Activated T-cell treated with anti-CD3 and anti-CD28 coated beads for 1 hour (primary cell): ENCODE results near the gene HSPB7.
"Not testable (repeated sequence)": the region's sequence is repeated elsewhere in the genome, so short reads cannot be mapped to it uniquely, and the experiment has no call there.

Experiments used
- DNase-seq: peaks from one replicate; pipeline ENCODE4 v3.0.0-alpha.2; 2020; ENCODE audit warnings: low read depth

HSPB7 gene

DNA sequence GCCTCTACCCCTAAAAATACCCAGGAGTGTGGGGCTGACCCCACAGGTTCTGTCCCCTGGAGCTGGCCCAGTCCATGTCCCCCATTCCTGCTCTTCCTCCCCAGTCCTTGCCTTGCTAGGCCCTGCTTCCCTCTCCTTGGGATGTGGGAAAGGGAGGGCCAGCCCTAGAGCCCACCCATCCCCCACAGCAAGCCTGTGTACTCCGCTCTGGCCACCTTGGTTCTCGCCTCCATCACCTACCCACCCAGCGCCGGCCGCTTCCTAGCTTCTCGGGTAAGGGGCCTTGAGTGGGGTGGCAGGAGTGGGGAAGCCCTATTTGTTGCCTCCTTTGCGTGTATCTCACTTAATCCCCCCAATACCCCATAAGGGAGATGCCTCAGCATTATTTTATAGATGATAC is 32.5 kb upstream of the HSPB7 start:
- DNase-seq = no peak

DNA sequence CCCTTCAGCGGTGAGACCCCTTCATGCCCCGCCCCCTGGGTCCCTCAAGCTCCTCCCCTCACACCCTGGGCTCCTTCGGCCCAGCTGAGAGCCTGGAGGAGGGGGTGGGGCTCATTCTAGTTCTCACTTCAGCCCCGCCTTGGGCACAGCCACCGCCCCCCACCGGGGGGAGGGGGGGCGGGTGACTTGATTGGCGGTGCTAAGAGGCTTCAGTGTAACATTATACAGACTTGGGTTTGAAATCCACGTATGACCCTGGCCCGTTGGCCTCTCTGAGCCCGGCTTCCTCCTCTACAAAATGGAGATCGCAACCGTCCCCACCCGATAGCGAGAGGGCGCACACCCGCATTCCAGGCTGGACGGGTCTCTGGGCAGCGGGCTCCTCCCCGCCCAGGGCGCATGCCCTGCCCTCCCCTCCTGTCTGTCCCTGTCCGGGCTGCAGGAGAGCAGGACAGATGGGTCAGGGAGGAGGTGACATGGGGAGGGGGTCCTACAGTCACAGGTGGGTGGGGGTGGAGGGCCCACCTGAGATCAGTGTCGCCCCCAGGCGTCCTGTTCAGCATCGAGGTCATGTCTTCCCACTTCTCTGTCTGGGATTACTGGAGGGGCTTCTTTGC is 30.8 kb upstream of the HSPB7 start:
- peak; percentile 35 for DNase-seq

DNA sequence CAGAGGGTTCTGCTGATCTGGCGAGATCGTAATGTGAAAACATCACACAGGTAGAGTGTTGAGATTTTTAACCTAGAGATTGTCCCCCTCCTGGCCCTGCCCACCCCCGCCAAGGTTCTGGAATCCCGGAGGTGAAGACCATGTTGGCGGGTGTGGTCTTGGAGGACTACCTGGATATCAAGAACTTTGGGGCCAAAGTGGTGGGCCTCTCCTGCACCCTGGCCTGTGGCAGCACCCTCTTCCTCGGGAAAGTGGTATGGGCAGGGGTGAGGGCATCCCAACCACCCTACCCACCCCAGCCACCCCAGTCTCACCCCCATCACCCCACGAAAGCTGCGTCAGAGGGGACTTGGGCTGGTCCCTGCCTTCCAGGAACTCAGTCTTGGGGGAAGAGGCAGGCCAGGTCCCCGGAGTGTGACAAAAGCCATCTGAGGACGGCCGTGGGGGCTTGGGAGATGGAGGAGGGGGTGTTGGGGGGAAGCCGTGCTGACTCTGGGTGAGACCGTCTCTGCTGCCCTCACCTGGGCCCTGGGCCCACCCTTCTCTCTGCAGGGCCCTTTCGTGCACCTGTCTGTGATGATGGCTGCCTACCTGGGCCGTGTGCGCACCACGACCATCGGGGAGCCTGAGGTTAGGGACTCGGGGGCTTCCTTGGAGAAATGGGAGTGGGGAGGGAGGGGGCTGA is 30.1 kb upstream of the HSPB7 start:
- DNase-seq = no peak

DNA sequence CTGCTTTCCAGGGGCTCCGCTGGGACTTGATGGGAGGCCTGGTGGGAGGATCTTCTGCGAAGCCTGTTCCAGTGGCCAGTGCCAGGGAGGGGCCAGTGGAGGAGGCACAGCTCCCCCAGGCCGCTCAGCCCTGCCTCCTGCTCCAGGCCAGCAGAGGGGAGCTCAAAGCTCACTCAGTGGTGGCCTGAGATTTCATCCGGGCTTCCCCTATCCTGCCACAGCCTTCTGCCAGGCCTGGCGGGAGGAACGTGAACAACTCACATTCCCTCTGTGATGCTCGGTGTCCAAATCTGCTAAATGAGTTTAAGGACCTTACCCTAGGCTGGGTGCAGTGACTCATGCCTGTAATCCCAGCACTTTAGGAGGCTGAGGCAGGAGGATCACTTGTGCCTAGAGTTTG is 29.0 kb upstream of the HSPB7 start:
- DNase-seq = no peak

DNA sequence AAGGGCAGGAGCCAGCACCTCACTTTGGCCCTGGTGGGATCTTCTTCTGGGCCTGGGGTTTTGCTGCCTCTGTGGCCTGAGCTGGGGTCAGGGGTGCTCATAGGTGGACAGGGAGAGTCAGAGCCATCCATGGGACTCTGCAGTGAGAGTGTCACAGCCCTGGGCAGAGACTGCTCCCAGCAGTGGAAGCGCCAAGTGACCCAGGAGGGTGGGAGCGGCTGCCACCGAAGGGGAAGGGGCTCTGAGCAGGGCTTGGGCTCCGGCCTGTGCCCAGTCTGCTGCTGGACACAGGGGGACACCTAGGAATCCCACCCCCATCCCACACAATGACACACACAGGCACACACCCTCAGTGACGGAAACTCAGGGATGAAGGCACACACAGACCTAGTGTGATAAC is 26.1 kb upstream of the HSPB7 start:
- no peak for DNase-seq

DNA sequence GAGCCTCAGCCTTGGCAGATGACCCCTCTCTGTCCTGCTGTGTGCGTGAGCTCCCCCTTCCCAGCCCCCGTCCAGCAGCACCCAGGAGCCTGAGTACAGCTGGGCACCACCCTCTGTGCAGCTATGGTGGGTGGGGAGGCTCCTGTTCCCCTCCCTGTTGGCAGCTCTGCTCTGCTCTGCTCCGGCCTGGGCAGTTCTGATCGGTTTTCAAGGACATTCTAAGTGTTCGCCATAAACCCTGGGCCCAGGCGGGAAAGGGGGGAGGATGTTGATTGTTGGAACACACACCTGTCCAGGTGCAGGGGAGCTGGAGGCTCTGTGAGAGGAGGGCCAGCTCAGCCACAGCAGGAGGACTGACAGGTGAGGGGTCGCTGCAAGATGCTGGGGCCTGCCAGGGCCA is 25.7 kb upstream of the HSPB7 start, which contains the start of gene CLCNKB:
Gene CLCNKB, plus strand, starts transcription at position 262 of the 400 bp plus-strand sequence. CDS start 711 bp downstream, outside the sequence.
- DNase-seq = no peak

DNA sequence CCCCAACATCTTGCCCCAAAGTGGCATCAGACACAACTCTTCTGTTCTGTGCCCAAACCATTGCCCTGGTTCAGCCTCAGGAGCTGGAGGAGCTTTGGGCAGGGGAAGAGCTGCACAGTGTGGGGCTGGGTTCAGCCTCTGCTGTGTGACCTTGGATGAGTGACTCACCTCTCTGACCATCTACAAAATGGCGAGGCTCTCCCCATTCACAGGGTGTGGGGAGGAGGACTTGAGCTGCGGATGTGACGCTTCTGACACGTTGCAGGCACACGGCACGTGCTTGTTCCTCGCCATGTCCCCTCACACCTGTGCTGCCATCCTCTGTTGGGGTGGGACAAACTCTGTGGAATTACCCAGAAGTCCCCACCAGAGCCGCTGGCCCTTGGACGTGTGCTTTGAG is 24.8 kb upstream of the HSPB7 start:
- not testable (repeated sequence) for DNase-seq

DNA sequence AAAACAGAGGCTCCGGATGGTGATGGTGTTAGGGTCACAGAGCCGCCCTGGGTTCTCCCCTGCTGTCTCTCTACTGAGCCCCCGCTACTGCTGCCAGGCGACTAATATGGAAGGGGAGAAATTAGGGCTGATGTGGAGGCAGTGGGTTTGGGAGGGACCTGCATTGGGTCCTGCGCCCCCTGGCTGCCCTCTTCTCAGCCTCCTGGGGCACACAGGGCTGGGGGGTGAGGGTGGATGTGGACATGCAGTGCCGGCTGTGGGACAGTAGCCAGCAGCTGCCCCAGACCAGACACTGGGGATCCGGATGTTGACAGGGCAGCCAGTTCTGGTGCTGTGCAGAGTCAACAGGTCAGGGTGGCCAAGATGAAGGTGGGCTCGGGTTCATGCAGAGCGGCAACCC is 24.3 kb upstream of the HSPB7 start:
- DNase-seq = no peak

DNA sequence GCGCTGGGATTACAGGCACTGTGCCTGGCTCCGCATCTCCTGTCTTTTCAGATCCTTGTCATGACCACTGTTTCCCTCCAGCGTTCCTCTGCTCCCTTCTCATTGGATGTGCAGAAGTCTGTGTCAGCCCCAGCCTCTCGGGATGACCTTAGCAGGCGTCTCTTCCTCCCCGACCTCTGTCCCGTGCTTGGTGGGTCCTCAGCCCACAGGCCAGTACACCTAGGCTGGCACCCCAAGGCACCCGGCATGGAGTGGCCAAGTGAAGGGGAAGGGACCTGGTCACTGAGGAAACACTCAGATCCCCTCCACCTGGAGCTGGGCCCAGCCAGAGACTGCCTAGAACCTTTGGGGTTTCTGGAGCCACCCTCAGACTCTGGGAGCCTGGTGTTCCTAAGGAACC is 23.4 kb upstream of the HSPB7 start:
- no peak for DNase-seq

DNA sequence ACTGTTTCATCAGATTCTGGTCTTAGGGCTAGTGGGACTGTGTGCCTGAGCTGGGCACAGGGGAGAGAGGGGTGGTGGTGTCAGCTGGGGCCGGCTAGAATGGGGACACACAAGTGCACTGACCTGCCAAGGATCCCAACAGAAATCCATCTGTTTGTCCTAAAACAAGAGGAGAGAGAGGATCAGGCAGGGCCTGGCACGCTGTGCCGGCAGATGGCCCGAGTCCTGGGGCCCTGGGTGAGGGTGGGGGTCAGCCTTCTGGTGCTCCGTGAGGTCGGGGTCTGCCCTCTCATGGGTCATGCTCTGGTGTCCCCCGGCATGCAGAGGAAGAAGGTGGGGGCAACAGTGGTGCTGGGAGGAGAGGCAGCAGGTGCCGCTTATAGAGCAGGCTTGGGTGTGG is 22.0 kb upstream of the HSPB7 start:
- DNase-seq = not testable (repeated sequence)

DNA sequence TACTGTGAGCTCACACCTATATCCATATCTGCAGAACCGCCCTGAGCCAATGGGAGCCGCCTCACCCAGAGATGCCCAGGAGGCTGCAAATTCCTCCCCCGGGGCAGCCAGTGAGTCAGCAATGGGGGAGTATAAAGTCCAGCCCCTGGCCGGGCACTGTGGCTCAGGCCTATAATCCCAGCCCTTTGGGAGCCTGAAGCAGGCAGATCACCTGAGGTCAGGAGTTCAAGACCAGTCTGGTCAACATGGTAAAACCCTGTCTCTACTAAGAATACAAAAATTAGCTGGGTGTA is 20.7 kb upstream of the HSPB7 start:
- DNase-seq = no peak

DNA sequence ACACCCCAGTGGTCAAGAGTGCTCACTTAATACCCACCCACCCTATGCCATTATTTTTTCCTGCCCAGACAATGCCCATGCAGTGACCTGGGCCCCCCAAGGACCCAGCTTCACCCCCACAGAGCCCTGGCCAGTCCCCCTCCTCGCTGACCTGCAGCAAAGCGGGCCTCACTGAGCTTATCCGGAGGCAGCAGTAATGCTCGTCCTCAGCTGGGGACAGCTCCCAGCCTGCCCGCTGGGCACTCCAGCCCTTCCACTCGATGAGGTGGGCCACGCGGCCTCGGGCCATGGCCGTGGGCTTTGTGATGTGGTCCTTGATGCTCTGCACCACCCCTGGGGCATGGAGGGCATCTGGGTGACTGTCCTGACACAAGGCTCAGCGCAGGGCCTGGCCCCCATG is 18.6 kb upstream of the HSPB7 start:
- not testable (repeated sequence) for DNase-seq

DNA sequence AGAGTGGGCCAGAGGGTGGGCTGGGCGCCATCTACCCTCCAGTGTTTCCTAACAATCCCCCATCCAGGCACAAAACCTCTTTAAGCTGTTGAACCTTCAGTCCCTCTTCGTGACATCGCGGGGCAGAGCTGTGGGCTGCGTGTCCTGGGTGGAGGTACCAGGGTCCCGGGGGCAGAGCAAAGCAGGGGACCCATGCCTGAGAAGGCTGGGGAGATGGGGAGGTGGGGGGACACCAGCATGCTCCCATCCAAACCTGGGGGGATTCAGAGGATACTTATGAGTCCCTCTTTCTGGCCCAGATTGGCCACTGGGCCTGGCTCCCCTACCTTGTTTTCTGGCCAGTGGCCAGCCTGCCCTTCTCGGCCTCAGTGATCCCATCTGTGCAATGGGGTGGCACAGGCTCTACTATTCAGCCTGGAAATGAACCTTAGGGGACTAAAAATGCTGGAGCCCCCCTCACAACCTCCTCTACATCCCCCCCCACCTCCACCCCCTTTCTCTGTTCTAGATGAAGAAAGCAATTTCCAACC is 15.3 kb upstream of the HSPB7 start:
- not testable (repeated sequence) for DNase-seq

DNA sequence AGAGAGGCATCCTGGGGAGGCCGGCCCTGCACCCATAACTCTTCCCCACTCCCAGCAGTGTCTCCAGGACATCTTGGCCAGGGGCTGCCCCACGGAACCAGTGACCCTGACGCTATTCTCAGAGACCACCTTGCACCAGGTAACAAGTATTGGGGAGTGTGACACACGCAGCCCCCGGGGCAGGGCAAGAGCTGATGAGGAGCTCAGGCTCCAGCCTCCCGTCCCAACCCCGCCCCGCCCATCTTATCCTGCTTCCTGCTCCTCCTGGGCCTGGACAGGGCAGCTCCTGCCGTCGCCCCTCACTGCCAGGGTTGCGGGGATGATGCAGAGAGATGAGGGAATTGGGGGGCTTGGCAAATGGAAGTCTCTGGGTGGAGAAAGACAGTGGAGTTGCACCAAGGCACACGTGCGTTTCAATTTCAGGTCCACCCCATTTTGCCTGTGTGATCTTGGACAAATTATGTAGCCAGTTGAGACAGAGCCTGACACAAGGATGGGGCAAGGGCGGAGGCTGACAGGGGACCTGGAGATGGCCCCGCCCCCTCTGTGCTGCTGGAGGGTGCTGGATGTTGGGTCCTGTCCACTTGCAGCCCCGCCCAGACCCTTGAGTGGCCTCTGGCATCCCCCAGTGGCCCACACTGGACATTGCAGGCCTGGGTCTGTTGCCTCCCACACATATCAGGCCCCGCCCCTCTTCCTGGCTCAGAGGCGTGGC is 14.7 kb upstream of the HSPB7 start:
- peak; percentile 13 for DNase-seq

DNA sequence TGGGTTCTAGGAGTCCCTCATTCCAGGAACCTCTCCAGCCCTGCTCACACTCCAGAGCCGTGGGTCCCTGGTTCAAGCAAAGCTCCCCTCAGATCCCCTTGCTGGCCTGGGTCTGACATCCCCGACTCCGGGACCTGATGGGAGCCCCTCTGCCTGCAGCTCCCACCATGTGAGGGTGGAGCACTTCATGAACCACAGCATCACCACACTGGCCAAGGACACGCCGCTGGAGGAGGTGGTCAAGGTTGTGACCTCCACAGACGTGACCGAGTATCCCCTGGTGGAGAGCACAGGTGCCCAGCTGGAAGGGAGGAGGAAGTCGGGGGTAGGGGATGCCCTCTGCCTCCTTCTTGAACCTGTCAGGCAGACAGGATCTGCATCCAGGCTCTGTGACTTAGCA is 13.7 kb upstream of the HSPB7 start:
- no peak for DNase-seq

DNA sequence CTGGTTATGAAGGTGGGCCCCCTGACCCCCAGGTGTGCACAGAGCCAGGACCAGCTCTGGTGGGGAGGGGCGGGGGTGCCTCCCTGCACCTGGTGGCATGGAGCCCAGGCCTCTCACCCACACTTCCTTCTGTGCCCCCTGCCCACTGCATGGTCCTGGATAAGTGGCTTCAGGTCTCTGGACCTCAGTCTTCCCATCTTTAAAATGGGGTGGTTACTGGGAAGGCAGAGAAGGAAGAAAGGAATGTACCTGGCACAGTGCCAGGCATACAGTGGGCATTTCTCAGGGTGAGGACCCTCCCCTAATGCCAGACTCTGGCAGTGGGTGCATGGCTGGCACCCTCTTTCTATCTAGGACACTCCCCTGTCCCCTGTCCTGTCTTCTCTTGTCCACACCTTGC is 11.4 kb upstream of the HSPB7 start:
- DNase-seq = no peak

DNA sequence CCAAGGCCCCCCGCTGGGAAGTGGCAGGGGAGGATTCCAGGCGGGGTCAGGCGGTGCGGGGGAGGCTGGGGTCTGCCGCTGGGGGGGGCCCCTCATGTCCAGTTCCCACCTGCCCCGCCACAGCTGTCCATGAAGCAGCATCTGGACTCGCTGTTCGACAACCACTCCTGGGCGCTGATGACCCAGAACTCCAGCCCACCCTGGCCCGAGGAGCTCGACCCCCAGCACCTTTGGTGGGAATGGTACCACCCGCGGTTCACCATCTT is 11.1 kb upstream of the HSPB7 start:
- not testable (repeated sequence) for DNase-seq

DNA sequence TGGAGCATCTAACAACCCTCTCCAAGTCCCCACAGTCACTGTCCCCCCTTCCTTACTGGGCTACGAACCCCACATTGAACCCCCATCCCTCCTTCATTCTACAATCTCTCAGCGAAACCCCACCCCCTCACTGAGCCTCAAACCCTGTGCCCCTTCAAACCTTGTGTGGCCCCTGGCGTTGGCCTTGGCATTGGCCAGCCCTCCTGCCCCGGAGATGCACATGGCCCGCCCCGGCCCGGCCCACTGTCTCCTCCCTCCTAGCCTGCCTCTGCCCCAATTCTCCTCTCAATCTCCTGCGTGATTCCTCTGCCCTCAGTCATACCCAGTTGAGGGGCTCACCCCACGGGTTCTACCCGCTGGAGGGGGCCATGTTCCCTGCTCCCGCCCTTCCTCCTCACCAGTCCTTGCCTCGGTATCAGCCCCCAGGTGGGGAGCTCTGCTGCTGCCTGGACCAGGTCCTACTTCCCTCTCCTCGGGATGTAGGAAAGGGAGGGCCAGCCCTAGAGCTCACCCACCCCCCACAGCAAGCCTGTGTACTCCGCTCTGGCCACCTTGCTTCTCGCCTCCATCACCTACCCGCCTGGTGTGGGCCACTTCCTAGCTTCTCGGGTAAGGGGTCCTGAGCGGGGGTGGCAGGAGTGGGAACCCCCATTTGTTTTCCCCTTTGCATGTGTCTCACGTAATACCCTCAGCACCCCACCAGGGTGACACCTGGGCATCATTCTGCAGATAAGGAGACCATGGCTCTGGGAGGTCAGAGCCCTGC is 10.6 kb upstream of the HSPB7 start:
- no peak for DNase-seq

DNA sequence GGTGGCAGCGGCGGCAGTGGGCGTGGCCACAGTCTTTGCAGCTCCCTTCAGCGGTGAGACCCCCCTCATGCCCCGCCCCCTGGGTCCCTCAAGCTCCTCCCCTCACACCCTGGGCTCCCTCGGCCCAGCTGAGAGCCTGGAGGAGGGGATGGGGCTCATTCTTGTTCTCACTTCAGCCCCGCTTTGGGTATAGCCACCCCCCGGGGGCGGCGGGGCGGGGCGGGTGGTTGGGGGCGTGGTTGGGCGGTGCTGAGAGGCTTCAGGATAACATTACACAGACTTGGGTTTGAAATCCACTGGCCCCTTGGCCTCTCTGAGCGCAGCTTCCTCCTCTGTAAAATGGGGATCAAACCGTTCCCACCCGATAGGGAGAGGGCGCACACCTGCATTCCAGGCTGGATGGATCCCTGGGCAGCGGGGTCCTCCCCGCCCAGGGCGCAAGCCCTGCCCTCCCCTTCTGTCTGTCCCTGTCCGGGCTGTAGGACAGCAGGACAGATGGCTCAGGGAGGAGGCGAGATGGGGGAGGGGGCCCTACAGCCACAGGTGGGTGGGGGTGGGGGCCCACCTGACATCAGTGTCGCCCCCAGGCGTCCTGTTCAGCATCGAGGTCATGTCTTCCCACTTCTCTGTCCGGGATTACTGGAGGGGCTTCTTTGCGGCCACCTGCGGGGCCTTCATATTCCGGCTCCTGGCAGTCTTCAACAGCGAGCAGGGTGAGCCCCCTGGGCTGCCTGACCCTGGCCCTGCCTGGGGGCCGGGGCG is 9.1 kb upstream of the HSPB7 start:
- peak; percentile 27 for DNase-seq

DNA sequence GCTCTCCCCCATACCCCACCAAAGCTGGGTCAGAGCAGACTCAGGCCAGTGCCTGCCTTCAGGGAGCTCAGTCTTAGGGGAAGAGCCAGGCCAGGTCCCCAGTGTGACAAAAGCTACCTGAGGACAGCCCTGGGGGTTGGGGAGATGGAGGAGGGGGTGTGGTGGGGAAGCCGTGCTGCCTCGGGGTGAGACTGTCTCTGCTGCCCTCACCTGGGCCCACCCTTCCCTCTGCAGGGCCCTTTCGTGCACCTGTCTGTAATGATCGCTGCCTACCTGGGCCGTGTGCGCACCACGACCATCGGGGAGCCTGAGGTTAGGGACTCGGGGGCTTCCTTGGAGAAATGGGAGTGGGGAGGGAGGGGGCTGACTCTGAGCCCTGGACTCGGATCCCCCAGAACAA is 8.5 kb upstream of the HSPB7 start:
- DNase-seq = not testable (repeated sequence)

DNA sequence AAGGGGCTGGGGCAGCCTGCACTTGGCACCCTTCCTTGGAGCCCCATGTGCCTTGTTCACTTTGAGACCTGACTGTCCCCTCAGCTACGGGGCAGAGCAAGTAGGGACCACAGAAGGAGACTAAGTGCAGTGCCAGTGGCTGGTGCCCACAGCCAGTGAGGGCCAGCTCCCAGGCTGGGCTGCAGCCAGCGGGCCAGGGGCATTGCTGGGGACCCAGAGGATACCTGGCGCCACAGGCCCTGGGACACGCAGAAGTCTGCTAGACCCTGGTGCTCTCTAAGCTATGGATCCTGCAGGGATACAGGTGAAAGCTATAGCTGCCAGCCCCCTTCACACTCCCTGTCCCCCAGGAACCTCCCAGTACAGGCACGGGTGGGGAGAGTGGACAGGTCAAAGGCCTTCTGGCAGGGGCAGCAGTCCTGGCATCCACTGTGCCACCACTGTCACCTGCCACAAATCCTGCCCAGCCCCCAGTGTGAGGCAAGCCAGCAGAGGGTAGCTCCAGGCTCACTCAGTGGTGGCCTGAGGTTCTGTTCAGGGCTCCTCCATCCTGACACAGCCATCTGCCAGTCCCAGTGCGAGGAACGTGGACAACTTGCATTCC is 5.3 kb upstream of the HSPB7 start:
- DNase-seq = no peak

DNA sequence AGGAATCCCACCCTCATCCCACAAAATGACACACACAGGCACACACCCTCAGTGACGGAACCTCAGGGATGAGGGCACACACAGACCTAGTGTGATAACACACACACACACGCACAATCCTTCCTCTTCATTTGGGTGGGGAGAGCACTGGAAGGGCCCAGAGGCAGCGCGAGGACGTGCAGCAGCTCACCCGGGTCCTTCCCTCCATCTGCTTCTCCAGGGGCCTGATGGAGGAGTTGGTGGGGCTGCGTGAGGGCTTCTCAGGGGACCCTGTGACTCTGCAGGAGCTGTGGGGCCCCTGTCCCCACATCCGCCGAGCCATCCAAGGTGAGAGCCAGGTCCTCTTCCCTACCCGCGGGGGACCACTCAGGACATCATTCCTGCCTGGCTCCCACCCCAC is 4.5 kb upstream of the HSPB7 start:
- DNase-seq = no peak
